AG04450 (cell line): ENCODE results near the gene PER2. TPM values are rescaled to one million over a fixed set of nuclear protein-coding genes. Genes with fewer than 3 reads are reported as not detected.

Experiments used
- CTCF ChIA-PET: fragments of 300-600, 350-600 bp; formaldehyde crosslinking; extraction: SDS; loops from one replicate; lab custom pipeline; 2022; ENCODE audit warnings: antibody characterized with exemption, inconsistent platforms; lab: Charles Lee
- POLR2A ChIA-PET: fragments of 350-600 bp; formaldehyde crosslinking; extraction: SDS; loops from one replicate; lab custom pipeline; 2021; ENCODE audit warnings: antibody characterized with exemption, inconsistent platforms; lab: Yijun Ruan, JAX
- DNase-seq: peaks from one replicate; pipeline ENCODE4 v3.0.0-alpha.2; 2011; ENCODE audit warnings: low read depth, low spot score
- H3K27ac ChIP-seq: one replicate; pipeline ENCODE4 v1.5.1; 2012; ENCODE audit warnings: low read depth, low read length, control low read depth
- H3K27me3 ChIP-seq: one replicate; pipeline ENCODE4 v1.6.0; 2012; ENCODE audit warnings: low read length; ENCODE audit not compliant: control insufficient read depth, insufficient read depth
- H3K4me3 ChIP-seq: 2 replicates; pipeline ENCODE4 v1.5.1; 2011; ENCODE audit warnings: mild to moderate bottlenecking, low read depth, low read length, control low read depth
- H3K9me3 ChIP-seq: 2 replicates; pipeline ENCODE4 v1.5.1; 2012; ENCODE audit warnings: low read length; ENCODE audit not compliant: control insufficient read depth, insufficient read depth
- CTCF ChIP-seq: IDR thresholded peaks from 2 replicates; pipeline ENCODE4 v1.5.1; 2011; ENCODE audit warnings: low read depth, low read length, control low read depth, inconsistent platforms
- polyA plus RNA-seq: library from polyadenylated mRNA; depleted of rRNA; stranded (reverse); fragments of >200 nt; gene quantifications from 2 replicates; pipeline ENCODE4 v1.2.3, GENCODE V29; 2011

Gene PER2
- polyA plus RNA-seq, 1 experiment = 1.9 TPM

GRCh38 chr2:238290715-238291549, 2.5 kb upstream of the PER2 start:
- POLR2A ChIA-PET = no interaction called here

GRCh38 chr2:238290091-238290509, 1.7 kb upstream of the PER2 start:
- H3K4me3 ChIP-seq = no peak overlapping the region
- H3K27ac ChIP-seq = no peak overlapping the region
- H3K9me3 ChIP-seq = no peaks in the 10 kb centered on the region
- ChIA-PET CTCF (interaction anchor here (1.3 to 1.5 kb wide), 3 partner anchors 12 to 27 kb away, joined by 3 to 4 read pairs (median 3); no protein-coding TSS in a partner anchor), POLR2A (no interaction called here)
- no peak for TF ChIP-seq CTCF
- DNase-seq = no peak
- H3K27me3 ChIP-seq = peaks cover 14% of the 10 kb centered on the region

More at GRCh38 chr2:238290715-238291549, 2.5 kb upstream of the PER2 start:
- H3K27ac ChIP-seq = no peak overlapping the region
- no peak for DNase-seq
- CTCF ChIA-PET = interaction anchor here (1.3 to 1.5 kb wide), 3 partner anchors 11 to 28 kb away, joined by 3 to 4 read pairs (median 3); no protein-coding TSS in a partner anchor
- no peak for TF ChIP-seq CTCF
- no peak overlapping the region for H3K4me3 ChIP-seq
- H3K27me3 ChIP-seq = peaks cover 17% of the 10 kb centered on the region
- H3K9me3 ChIP-seq = no peaks in the 10 kb centered on the region

- CTCF ChIA-PET = interaction anchor here (1.3 to 1.5 kb wide), 2 partner anchors 12 to 15 kb away, joined by 3 to 4 read pairs; no protein-coding TSS in a partner anchor
- Histone ChIP-seq H3K4me3 (no peak overlapping the region; the same call in 1 of the 2 replicates), H3K27me3 (peaks cover 10% of the 10 kb centered on the region), H3K27ac (no peak overlapping the region), H3K9me3 (no peaks in the 10 kb centered on the region)
- DNase-seq = no peak
- POLR2A ChIA-PET = interaction anchor here (0.5 to 1.1 kb wide), 2 partner anchors 30 to 501 kb away, joined by 3 to 7 read pairs; no protein-coding TSS in a partner anchor
- TF ChIP-seq CTCF = no peak
Observed at GRCh38 chr2:238289574-238289973, 1.2 kb upstream of the PER2 start.

- peaks cover 4% of the 10 kb centered on the region for H3K27me3 ChIP-seq
- no peaks in the 10 kb centered on the region for H3K9me3 ChIP-seq
- POLR2A ChIA-PET = interaction anchor here (0.5 to 1.1 kb wide), 3 partner anchors 30 to 1044 kb away, joined by 3 to 7 read pairs (median 3); no protein-coding TSS in a partner anchor
- TF ChIP-seq CTCF = peak; percentile 35; the same call in 1 of the 2 replicates
- CTCF ChIA-PET = no interaction called here
- H3K27ac ChIP-seq = no peak overlapping the region
- H3K4me3 ChIP-seq = peak overlapping the region; percentile 83
- peak; percentile 97 for DNase-seq
Observed at GRCh38 chr2:238288650-238289573, 502 bp upstream of the PER2 start.
